Panc1 (cell line): ENCODE results near the gene RIMBP2. TPM values are rescaled to one million over a fixed set of nuclear protein-coding genes. Genes with fewer than 3 reads are reported as not detected.

ENCODE experiments used
- ATAC-seq: fragments of 200-7000 bp; cut with Tn5 transposase; 2 replicates; pipeline ENCODE4 v1.9.1; 2020; ENCODE audit warnings: mild to moderate bottlenecking, moderate library complexity
- BruUV-seq: library from RNA; stranded (reverse); fragments of 400-500 nt; replicated peaks from 2 replicates; lab custom pipeline; 2021; lab: Mats Ljungman, UMichigan
- CTCF ChIA-PET: fragments of 300-600 bp; sonication (Branson Sonifier 250); formaldehyde crosslinking; loops from one replicate; lab custom pipeline; 2022; ENCODE audit warnings: antibody characterized with exemption; lab: Charles Lee
- POLR2A ChIA-PET: fragments of 300-600 bp; sonication (Branson Sonifier 250); formaldehyde crosslinking; loops from one replicate; lab custom pipeline; 2022; ENCODE audit warnings: antibody characterized with exemption; lab: Charles Lee
- DNase-seq: peaks from one replicate; pipeline ENCODE4 v3.0.0-alpha.2; 2010; ENCODE audit warnings: low read depth, low spot score
- H3K27ac ChIP-seq: 2 replicates; pipeline ENCODE4 v1.5.1; 2011; ENCODE audit warnings: mild to moderate bottlenecking, low read length, inconsistent platforms
- H3K27me3 ChIP-seq: fragments of 200-500 bp; sonication (Bioruptor generic); 2 replicates; pipeline ENCODE4 v1.6.0; 2014; ENCODE audit warnings: low read length, inconsistent platforms; ENCODE audit not compliant: control insufficient read depth, insufficient read depth
- H3K36me3 ChIP-seq: fragments of 200-500 bp; sonication (Bioruptor generic); 2 replicates; pipeline ENCODE4 v1.5.1; 2014; ENCODE audit warnings: inconsistent platforms, mild to moderate bottlenecking, low read length, moderate library complexity; ENCODE audit not compliant: control insufficient read depth, insufficient read depth
- H3K4me1 ChIP-seq: 2 replicates; pipeline ENCODE4 v1.5.1; 2011; ENCODE audit warnings: inconsistent platforms, mild to moderate bottlenecking, low read length, moderate library complexity; ENCODE audit not compliant: control insufficient read depth, insufficient read depth
- H3K4me3 ChIP-seq, 2 experiments: 2 replicates each; pipeline ENCODE4 v1.5.1; 2011 to 2012; ENCODE audit warnings: low read depth in 2 of 2, low read length in 2 of 2, mild to moderate bottlenecking in 2 of 2, inconsistent platforms in 1 of 2, moderate library complexity in 1 of 2
- H3K9me3 ChIP-seq: fragments of 200-500 bp; sonication (Bioruptor generic); 2 replicates; pipeline ENCODE4 v1.5.1; 2014; ENCODE audit warnings: low read depth, mild to moderate bottlenecking, inconsistent platforms, low read length, moderate library complexity; ENCODE audit not compliant: control insufficient read depth, insufficient read depth
- CTCF ChIP-seq: fragments of 450-650 bp; IDR thresholded peaks from 2 replicates; pipeline ENCODE4 v1.5.1; 2017; ENCODE audit warnings: mild to moderate bottlenecking
- POLR2AphosphoS5 ChIP-seq: IDR thresholded peaks from 2 replicates; pipeline ENCODE4 v1.6.1; 2012; ENCODE audit warnings: mild to moderate bottlenecking, low read depth, low read length, moderate library complexity
- SIN3A ChIP-seq: IDR thresholded peaks from 2 replicates; pipeline ENCODE4 v1.6.1; 2012; ENCODE audit warnings: low read depth, mild to moderate bottlenecking, low read length, moderate library complexity, borderline replicate concordance; ENCODE audit not compliant: insufficient read depth
- TCF7L2 ChIP-seq: IDR thresholded peaks from 2 replicates; pipeline ENCODE4 v1.6.1; 2011; ENCODE audit warnings: mild to moderate bottlenecking, low read depth, low read length, inconsistent platforms
- in situ Hi-C: cut with HindIII; loops from 2 replicates; pipeline ENCODE4 v1.10.0; 2016; ENCODE audit warnings: low sequenced_read_pairs, low pct_unique_long_range_greater_than_20kb
- intact Hi-C: fragments of 100-400 bp; cut with micrococcal nuclease; formaldehyde crosslinking; loops from one replicate; pipeline ENCODE4 v1.10.0; 2022; ENCODE audit not compliant: unreplicated experiment
- total RNA-seq: library from RNA; stranded (reverse); gene quantifications from one replicate; pipeline ENCODE4 v1.2.1, GENCODE V29; 2021; ENCODE audit not compliant: unreplicated experiment
- TF ChIP-seq, protein P1 (sequence below), 2 experiments: IDR thresholded peaks; 2 replicates each; pipeline ENCODE4 v1.6.1; 2011 to 2012; ENCODE audit warnings: low read depth in 2 of 2, control low read depth in 1 of 2, low read length in 1 of 2, mild to moderate bottlenecking in 1 of 2, moderate library complexity in 1 of 2; ENCODE audit not compliant: insufficient read depth in 1 of 2

The RIMBP2 gene
- total RNA-seq, 1 experiment from 2014 or later, result not detected

DNA sequence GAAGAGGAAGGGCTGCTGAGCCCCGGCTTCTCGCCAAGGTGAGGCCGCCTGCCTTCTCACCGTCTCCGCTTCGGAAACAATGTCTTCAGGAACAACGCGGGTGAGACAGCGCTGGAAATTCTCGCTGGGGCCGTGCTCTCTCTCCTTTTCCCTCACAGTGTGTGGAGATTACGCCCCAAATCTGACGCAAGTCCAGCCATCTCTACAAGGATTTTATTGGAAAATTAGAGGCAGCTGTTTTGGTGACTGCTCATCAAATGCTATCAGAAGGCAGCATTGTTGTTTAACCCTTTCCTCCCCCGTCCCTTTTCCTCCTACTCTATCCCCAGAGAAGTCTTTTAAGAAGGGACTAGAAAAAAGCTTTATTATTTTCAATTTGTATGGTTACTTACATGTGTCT lies 324.9 kb downstream of the RIMBP2 start:
- no peak overlapping the region for H3K4me3 ChIP-seq
- POLR2A ChIA-PET, result no interaction called here
- H3K27ac ChIP-seq, result no peak overlapping the region
- TF ChIP-seq, protein P1, sequence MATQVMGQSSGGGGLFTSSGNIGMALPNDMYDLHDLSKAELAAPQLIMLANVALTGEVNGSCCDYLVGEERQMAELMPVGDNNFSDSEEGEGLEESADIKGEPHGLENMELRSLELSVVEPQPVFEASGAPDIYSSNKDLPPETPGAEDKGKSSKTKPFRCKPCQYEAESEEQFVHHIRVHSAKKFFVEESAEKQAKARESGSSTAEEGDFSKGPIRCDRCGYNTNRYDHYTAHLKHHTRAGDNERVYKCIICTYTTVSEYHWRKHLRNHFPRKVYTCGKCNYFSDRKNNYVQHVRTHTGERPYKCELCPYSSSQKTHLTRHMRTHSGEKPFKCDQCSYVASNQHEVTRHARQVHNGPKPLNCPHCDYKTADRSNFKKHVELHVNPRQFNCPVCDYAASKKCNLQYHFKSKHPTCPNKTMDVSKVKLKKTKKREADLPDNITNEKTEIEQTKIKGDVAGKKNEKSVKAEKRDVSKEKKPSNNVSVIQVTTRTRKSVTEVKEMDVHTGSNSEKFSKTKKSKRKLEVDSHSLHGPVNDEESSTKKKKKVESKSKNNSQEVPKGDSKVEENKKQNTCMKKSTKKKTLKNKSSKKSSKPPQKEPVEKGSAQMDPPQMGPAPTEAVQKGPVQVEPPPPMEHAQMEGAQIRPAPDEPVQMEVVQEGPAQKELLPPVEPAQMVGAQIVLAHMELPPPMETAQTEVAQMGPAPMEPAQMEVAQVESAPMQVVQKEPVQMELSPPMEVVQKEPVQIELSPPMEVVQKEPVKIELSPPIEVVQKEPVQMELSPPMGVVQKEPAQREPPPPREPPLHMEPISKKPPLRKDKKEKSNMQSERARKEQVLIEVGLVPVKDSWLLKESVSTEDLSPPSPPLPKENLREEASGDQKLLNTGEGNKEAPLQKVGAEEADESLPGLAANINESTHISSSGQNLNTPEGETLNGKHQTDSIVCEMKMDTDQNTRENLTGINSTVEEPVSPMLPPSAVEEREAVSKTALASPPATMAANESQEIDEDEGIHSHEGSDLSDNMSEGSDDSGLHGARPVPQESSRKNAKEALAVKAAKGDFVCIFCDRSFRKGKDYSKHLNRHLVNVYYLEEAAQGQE (IDR thresholded peaks at IDR 0.05; ENCODE audit: insufficient read depth in 1 of 2, low read depth in 2 of 2, low read length in 1 of 2), result no peak
- TF ChIP-seq SIN3A (no peak), TCF7L2 (no peak), POLR2AphosphoS5 (no peak), CTCF (no peak)
- CTCF ChIA-PET, result no interaction called here
- H3K9me3 ChIP-seq, result no peaks in the 10 kb centered on the region
- H3K4me1 ChIP-seq, result no peaks in the 10 kb centered on the region
- peaks cover 2% of the 10 kb centered on the region for H3K27me3 ChIP-seq
- in situ Hi-C loops, result loop anchor here (10.0 kb wide), 1 partner anchor 354 kb away; no protein-coding TSS in a partner anchor
- H3K36me3 ChIP-seq, result no peaks in the 10 kb centered on the region
- ATAC-seq (no peak), DNase-seq (no peak)
- intact Hi-C loops, result no loop called here
- BruUV-seq, result no TSS peak

- DNase-seq, result no peak
- Histone ChIP-seq H3K27me3 (peaks cover 7% of the 10 kb centered on the region), H3K27ac (no peak overlapping the region), H3K4me1 (no peaks in the 10 kb centered on the region), H3K9me3 (no peaks in the 10 kb centered on the region), H3K4me3 (no peak overlapping the region), H3K36me3 (no peaks in the 10 kb centered on the region)
- no TSS peak for BruUV-seq
- in situ Hi-C loops (no loop called here), intact Hi-C loops (no loop called here)
- ChIA-PET POLR2A (no interaction called here), CTCF (no interaction called here)
- ATAC-seq, result no peak
- TF ChIP-seq CTCF, result no peak
- TF ChIP-seq TCF7L2, result no peak
- TF ChIP-seq, protein P1 (IDR thresholded peaks at IDR 0.05; ENCODE audit: insufficient read depth in 1 of 2, low read depth in 2 of 2, low read length in 1 of 2), result no peak
- no peak for TF ChIP-seq POLR2AphosphoS5
- no peak for TF ChIP-seq SIN3A
Observed at GRCh38 chr12:130385193-130385592, 330.9 kb downstream of the RIMBP2 start.
